HEK293 (cell line): ENCODE results near the gene NEAT1.

Experiments used
- EGR2 ChIP-seq: fragments of 450-650 bp; formaldehyde crosslinking; IDR thresholded peaks from 2 replicates; pipeline ENCODE4 v1.5.1; 2016; ENCODE audit warnings: low read depth, missing biosample characterization, missing genetic modification characterization
- INSM2 ChIP-seq: fragments of 450-650 bp; formaldehyde crosslinking; IDR thresholded peaks from 2 replicates; pipeline ENCODE4 v1.5.1; 2016; ENCODE audit warnings: missing biosample characterization, missing genetic modification characterization
- SP2 ChIP-seq: fragments of 450-650 bp; formaldehyde crosslinking; IDR thresholded peaks from 2 replicates; pipeline ENCODE4 v1.5.1; 2016; ENCODE audit warnings: missing biosample characterization, missing genetic modification characterization
- ZBTB10 ChIP-seq: fragments of 450-650 bp; formaldehyde crosslinking; IDR thresholded peaks from 2 replicates; pipeline ENCODE4 v1.5.1; 2016; ENCODE audit warnings: missing biosample characterization, missing genetic modification characterization
- ZFHX2 ChIP-seq: fragments of 450-650 bp; formaldehyde crosslinking; conservative IDR thresholded peaks from 2 replicates; pipeline ENCODE4 v1.5.1; 2016; ENCODE audit warnings: missing biosample characterization, missing genetic modification characterization
- ZNF114 ChIP-seq: fragments of 450-650 bp; formaldehyde crosslinking; IDR thresholded peaks from 2 replicates; pipeline ENCODE4 v1.5.0; 2017; ENCODE audit warnings: missing biosample characterization, missing genetic modification characterization
- ZNF132 ChIP-seq: fragments of 450-650 bp; formaldehyde crosslinking; IDR thresholded peaks from 2 replicates; pipeline ENCODE4 v1.5.1; 2017; ENCODE audit warnings: missing biosample characterization, missing genetic modification characterization, borderline replicate concordance
- ZNF202 ChIP-seq: fragments of 450-650 bp; formaldehyde crosslinking; IDR thresholded peaks from 2 replicates; pipeline ENCODE4 v1.5.1; 2016; ENCODE audit warnings: missing biosample characterization, missing genetic modification characterization, borderline replicate concordance
- ZNF211 ChIP-seq: fragments of 450-650 bp; formaldehyde crosslinking; IDR thresholded peaks from 2 replicates; pipeline ENCODE4 v1.5.1; 2016; ENCODE audit warnings: low read depth, missing biosample characterization, missing genetic modification characterization
- ZNF266 ChIP-seq: fragments of 450-650 bp; formaldehyde crosslinking; IDR thresholded peaks from 2 replicates; pipeline ENCODE4 v1.5.1; 2016; ENCODE audit warnings: missing biosample characterization, missing genetic modification characterization, low read depth
- ZNF341 ChIP-seq: fragments of 450-650 bp; formaldehyde crosslinking; IDR thresholded peaks from 2 replicates; pipeline ENCODE4; 2016; ENCODE audit warnings: low read depth, missing biosample characterization, missing genetic modification characterization
- ZNF830 ChIP-seq: fragments of 450-650 bp; IDR thresholded peaks from 2 replicates; pipeline ENCODE4 v1.5.0; 2018; ENCODE audit warnings: missing biosample characterization, missing genetic modification characterization, low read depth, mild to moderate bottlenecking, moderate library complexity
- ZSCAN16 ChIP-seq: fragments of 450-650 bp; formaldehyde crosslinking; IDR thresholded peaks from 2 replicates; pipeline ENCODE4 v1.5.1; 2016; ENCODE audit warnings: missing biosample characterization, missing genetic modification characterization
- TF ChIP-seq, protein P1 (sequence below): fragments of 450-650 bp; formaldehyde crosslinking; IDR thresholded peaks from 2 replicates; pipeline ENCODE4 v1.5.1; 2016; ENCODE audit warnings: missing biosample characterization, missing genetic modification characterization, borderline replicate concordance
- TF ChIP-seq, protein P2 (sequence below): fragments of 450-650 bp; formaldehyde crosslinking; IDR thresholded peaks from 2 replicates; pipeline ENCODE4 v1.5.1; 2017; ENCODE audit warnings: missing biosample characterization, missing genetic modification characterization
- TF ChIP-seq, protein P3 (sequence below): fragments of 450-650 bp; formaldehyde crosslinking; IDR thresholded peaks from 2 replicates; pipeline ENCODE4 v1.5.1; 2016; ENCODE audit warnings: missing biosample characterization, missing genetic modification characterization, low read depth
- TF ChIP-seq, protein P4 (sequence below): fragments of 450-650 bp; formaldehyde crosslinking; IDR thresholded peaks from 2 replicates; pipeline ENCODE4 v1.5.1; 2016; ENCODE audit warnings: missing biosample characterization, missing genetic modification characterization
- TF ChIP-seq, protein P5 (sequence below): fragments of 450-650 bp; formaldehyde crosslinking; IDR thresholded peaks from 2 replicates; pipeline ENCODE4 v1.5.1; 2017; ENCODE audit warnings: missing biosample characterization, missing genetic modification characterization
- TF ChIP-seq, protein P6 (sequence below): fragments of 450-650 bp; formaldehyde crosslinking; IDR thresholded peaks from 2 replicates; pipeline ENCODE4 v1.5.1; 2016; ENCODE audit warnings: missing biosample characterization, missing genetic modification characterization

NEAT1 gene

GRCh38 chr11:65419772-65420481 lies 2.7 kb upstream of the NEAT1 start (continued):
- TF ChIP-seq, protein P1, sequence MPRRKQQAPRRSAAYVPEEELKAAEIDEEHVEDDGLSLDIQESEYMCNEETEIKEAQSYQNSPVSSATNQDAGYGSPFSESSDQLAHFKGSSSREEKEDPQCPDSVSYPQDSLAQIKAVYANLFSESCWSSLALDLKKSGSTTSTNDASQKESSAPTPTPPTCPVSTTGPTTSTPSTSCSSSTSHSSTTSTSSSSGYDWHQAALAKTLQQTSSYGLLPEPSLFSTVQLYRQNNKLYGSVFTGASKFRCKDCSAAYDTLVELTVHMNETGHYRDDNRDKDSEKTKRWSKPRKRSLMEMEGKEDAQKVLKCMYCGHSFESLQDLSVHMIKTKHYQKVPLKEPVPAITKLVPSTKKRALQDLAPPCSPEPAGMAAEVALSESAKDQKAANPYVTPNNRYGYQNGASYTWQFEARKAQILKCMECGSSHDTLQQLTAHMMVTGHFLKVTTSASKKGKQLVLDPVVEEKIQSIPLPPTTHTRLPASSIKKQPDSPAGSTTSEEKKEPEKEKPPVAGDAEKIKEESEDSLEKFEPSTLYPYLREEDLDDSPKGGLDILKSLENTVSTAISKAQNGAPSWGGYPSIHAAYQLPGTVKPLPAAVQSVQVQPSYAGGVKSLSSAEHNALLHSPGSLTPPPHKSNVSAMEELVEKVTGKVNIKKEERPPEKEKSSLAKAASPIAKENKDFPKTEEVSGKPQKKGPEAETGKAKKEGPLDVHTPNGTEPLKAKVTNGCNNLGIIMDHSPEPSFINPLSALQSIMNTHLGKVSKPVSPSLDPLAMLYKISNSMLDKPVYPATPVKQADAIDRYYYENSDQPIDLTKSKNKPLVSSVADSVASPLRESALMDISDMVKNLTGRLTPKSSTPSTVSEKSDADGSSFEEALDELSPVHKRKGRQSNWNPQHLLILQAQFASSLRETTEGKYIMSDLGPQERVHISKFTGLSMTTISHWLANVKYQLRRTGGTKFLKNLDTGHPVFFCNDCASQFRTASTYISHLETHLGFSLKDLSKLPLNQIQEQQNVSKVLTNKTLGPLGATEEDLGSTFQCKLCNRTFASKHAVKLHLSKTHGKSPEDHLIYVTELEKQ (tag by site-specific recombination), result no peak
- TF ChIP-seq, protein P2, sequence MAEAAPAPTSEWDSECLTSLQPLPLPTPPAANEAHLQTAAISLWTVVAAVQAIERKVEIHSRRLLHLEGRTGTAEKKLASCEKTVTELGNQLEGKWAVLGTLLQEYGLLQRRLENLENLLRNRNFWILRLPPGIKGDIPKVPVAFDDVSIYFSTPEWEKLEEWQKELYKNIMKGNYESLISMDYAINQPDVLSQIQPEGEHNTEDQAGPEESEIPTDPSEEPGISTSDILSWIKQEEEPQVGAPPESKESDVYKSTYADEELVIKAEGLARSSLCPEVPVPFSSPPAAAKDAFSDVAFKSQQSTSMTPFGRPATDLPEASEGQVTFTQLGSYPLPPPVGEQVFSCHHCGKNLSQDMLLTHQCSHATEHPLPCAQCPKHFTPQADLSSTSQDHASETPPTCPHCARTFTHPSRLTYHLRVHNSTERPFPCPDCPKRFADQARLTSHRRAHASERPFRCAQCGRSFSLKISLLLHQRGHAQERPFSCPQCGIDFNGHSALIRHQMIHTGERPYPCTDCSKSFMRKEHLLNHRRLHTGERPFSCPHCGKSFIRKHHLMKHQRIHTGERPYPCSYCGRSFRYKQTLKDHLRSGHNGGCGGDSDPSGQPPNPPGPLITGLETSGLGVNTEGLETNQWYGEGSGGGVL (tag by site-specific recombination), result 0 out of 2 replicates have a peak, but pooled peaks have one; percentile 20
- TF ChIP-seq ZNF341 (tag by site-specific recombination) (no peak), ZSCAN16 (tag by site-specific recombination) (no peak), ZNF132 (tag by site-specific recombination) (no peak), ZBTB10 (no peak), ZNF266 (tag by site-specific recombination) (no peak), ZNF202 (tag by site-specific recombination) (no peak), EGR2 (tag by site-specific recombination) (peak; percentile 46; the same call in 1 of the 2 replicates), SP2 (tag by site-specific recombination) (peak; percentile 55), ZNF830 (tag by site-specific recombination) (no peak), ZNF114 (tag by site-specific recombination) (no peak), ZNF211 (tag by site-specific recombination) (no peak), ZFHX2 (tag by site-specific recombination) (peak; percentile 74), INSM2 (tag by site-specific recombination) (no peak)
- TF ChIP-seq, protein P3, sequence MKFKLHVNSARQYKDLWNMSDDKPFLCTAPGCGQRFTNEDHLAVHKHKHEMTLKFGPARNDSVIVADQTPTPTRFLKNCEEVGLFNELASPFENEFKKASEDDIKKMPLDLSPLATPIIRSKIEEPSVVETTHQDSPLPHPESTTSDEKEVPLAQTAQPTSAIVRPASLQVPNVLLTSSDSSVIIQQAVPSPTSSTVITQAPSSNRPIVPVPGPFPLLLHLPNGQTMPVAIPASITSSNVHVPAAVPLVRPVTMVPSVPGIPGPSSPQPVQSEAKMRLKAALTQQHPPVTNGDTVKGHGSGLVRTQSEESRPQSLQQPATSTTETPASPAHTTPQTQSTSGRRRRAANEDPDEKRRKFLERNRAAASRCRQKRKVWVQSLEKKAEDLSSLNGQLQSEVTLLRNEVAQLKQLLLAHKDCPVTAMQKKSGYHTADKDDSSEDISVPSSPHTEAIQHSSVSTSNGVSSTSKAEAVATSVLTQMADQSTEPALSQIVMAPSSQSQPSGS, result no peak
- TF ChIP-seq, protein P4, sequence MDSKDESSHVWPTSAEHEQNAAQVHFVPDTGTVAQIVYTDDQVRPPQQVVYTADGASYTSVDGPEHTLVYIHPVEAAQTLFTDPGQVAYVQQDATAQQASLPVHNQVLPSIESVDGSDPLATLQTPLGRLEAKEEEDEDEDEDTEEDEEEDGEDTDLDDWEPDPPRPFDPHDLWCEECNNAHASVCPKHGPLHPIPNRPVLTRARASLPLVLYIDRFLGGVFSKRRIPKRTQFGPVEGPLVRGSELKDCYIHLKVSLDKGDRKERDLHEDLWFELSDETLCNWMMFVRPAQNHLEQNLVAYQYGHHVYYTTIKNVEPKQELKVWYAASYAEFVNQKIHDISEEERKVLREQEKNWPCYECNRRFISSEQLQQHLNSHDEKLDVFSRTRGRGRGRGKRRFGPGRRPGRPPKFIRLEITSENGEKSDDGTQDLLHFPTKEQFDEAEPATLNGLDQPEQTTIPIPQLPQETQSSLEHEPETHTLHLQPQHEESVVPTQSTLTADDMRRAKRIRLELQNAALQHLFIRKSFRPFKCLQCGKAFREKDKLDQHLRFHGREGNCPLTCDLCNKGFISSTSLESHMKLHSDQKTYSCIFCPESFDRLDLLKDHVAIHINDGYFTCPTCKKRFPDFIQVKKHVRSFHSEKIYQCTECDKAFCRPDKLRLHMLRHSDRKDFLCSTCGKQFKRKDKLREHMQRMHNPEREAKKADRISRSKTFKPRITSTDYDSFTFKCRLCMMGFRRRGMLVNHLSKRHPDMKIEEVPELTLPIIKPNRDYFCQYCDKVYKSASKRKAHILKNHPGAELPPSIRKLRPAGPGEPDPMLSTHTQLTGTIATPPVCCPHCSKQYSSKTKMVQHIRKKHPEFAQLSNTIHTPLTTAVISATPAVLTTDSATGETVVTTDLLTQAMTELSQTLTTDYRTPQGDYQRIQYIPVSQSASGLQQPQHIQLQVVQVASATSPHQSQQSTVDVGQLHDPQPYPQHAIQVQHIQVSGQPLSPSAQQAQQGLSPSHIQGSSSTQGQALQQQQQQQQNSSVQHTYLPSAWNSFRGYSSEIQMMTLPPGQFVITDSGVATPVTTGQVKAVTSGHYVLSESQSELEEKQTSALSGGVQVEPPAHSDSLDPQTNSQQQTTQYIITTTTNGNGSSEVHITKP, result no peak
- TF ChIP-seq, protein P5, sequence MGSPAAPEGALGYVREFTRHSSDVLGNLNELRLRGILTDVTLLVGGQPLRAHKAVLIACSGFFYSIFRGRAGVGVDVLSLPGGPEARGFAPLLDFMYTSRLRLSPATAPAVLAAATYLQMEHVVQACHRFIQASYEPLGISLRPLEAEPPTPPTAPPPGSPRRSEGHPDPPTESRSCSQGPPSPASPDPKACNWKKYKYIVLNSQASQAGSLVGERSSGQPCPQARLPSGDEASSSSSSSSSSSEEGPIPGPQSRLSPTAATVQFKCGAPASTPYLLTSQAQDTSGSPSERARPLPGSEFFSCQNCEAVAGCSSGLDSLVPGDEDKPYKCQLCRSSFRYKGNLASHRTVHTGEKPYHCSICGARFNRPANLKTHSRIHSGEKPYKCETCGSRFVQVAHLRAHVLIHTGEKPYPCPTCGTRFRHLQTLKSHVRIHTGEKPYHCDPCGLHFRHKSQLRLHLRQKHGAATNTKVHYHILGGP, result no peak
- TF ChIP-seq, protein P6, sequence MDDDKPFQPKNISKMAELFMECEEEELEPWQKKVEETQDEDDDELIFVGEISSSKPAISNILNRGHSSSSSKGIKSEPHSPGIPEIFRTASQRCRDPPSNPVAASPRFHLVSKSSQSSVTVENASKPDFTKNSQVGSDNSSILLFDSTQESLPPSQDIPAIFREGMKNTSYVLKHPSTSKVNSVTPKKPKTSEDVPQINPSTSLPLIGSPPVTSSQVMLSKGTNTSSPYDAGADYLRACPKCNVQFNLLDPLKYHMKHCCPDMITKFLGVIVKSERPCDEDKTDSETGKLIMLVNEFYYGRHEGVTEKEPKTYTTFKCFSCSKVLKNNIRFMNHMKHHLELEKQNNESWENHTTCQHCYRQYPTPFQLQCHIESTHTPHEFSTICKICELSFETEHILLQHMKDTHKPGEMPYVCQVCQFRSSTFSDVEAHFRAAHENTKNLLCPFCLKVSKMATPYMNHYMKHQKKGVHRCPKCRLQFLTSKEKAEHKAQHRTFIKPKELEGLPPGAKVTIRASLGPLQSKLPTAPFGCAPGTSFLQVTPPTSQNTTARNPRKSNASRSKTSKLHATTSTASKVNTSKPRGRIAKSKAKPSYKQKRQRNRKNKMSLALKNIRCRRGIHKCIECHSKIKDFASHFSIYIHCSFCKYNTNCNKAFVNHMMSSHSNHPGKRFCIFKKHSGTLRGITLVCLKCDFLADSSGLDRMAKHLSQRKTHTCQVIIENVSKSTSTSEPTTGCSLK (tag by site-specific recombination), result no peak
